H1 (cell line): ENCODE data around the gene PRKD1. TPM values are rescaled to one million over a fixed set of nuclear protein-coding genes. Genes with fewer than 3 reads are reported as not detected.

Source experiments
- CTCF ChIA-PET: fragments of 300-600 bp; sonication (Branson Sonifier 250); formaldehyde crosslinking; loops from one replicate; lab custom pipeline; 2021; ENCODE audit not compliant: partially characterized antibody; lab: Charles Lee
- POLR2A ChIA-PET: fragments of 300-600 bp; sonication (Branson Sonifier 250); formaldehyde crosslinking; loops from one replicate; lab custom pipeline; 2021; ENCODE audit warnings: inconsistent platforms; ENCODE audit not compliant: partially characterized antibody; lab: Charles Lee
- DNase-seq, 2 experiments: peaks; one replicate each; pipeline versions ENCODE4 v3.0.0 to v3.0.0-alpha.2; 2010 to 2022; ENCODE audit warnings: low spot score in 2 of 2, low read depth in 1 of 2, mixed read lengths in 1 of 2
- FAIRE-seq: peaks from 2 replicates; lab custom pipeline; 2011; peaks lifted over from hg19 to GRCh38; lab: Jason Lieb, UNC
- H2AFZ ChIP-seq: 2 replicates; pipeline ENCODE4 v1.8.1; 2012; ENCODE audit warnings: low read length, inconsistent platforms
- H2AK5ac ChIP-seq: 2 replicates; pipeline ENCODE4 v1.6.1; 2013; ENCODE audit warnings: low read depth, low read length
- H2BK120ac ChIP-seq: replicated peaks from 2 replicates; pipeline ENCODE3; 2013; ENCODE audit warnings: low read depth, low read length, inconsistent platforms
- H2BK12ac ChIP-seq: 2 replicates; pipeline ENCODE4 v1.6.1; 2013; ENCODE audit warnings: low read depth, low read length
- H2BK15ac ChIP-seq: 2 replicates; pipeline ENCODE4 v1.6.1; 2013; ENCODE audit warnings: low read length
- H2BK20ac ChIP-seq: 2 replicates; pipeline ENCODE4 v1.6.1; 2013; ENCODE audit warnings: low read length
- H2BK5ac ChIP-seq: 2 replicates; pipeline ENCODE4 v1.6.1; 2013; ENCODE audit warnings: low read depth, low read length
- H3K14ac ChIP-seq: 2 replicates; pipeline ENCODE4 v1.6.1; 2013; ENCODE audit warnings: inconsistent platforms; ENCODE audit not compliant: insufficient read length
- H3K18ac ChIP-seq: 2 replicates; pipeline ENCODE4 v1.6.1; 2013; ENCODE audit warnings: low read length; ENCODE audit errors: extremely low read depth
- H3K23ac ChIP-seq: 2 replicates; pipeline ENCODE4 v1.6.1; 2013; ENCODE audit warnings: inconsistent platforms; ENCODE audit not compliant: insufficient read length
- H3K23me2 ChIP-seq: 2 replicates; pipeline ENCODE4 v1.6.1; 2013; ENCODE audit warnings: low read depth, low read length
- H3K27ac ChIP-seq: 2 replicates; pipeline ENCODE4 v1.6.1; 2011; ENCODE audit warnings: low read depth, low read length, inconsistent platforms
- H3K27me3 ChIP-seq, 4 experiments: replicated peaks in 1 of 4; 1 replicate in 1 of 4; 2 replicates in 3 of 4; pipeline versions ENCODE4 v1.6.1 to v1.8.1; 2011 to 2013; ENCODE audit warnings: low read length in 3 of 4, mild to moderate bottlenecking in 3 of 4, inconsistent platforms in 2 of 4, mixed read lengths in 2 of 4, moderate library complexity in 1 of 4; ENCODE audit not compliant: control insufficient read depth in 3 of 4, insufficient read depth in 3 of 4; ENCODE audit errors: extremely low read depth in 1 of 4
- H3K36me3 ChIP-seq, 4 experiments: 2 replicates each; pipeline versions ENCODE4 v1.6.1 to v1.8.1; 2011 to 2013; ENCODE audit warnings: mild to moderate bottlenecking in 4 of 4, low read length in 3 of 4, moderate library complexity in 2 of 4, control low read depth in 1 of 4, inconsistent platforms in 1 of 4; ENCODE audit not compliant: insufficient read depth in 4 of 4, control insufficient read depth in 2 of 4
- H3K4ac ChIP-seq: replicated peaks from 2 replicates; pipeline ENCODE3; 2013; ENCODE audit warnings: low read length, low read depth, mixed read lengths, inconsistent platforms; ENCODE audit not compliant: insufficient read length
- H3K4me1 ChIP-seq, 4 experiments: replicated peaks in 1 of 4; 1 replicate in 1 of 4; 2 replicates in 3 of 4; pipeline versions ENCODE4 v1.6.1 to v1.8.1; 2011 to 2013; ENCODE audit warnings: low read length in 3 of 4, inconsistent platforms in 2 of 4, mixed read lengths in 1 of 4; ENCODE audit not compliant: insufficient read depth in 4 of 4, control insufficient read depth in 3 of 4
- H3K4me2 ChIP-seq, 2 experiments: 2 replicates each; pipeline versions ENCODE4 v1.6.1 to v1.8.1; 2011 to 2013; ENCODE audit warnings: low read depth in 2 of 2, low read length in 2 of 2, control low read depth in 1 of 2, inconsistent platforms in 1 of 2, mild to moderate bottlenecking in 1 of 2; ENCODE audit not compliant: insufficient read depth in 1 of 2
- H3K4me3 ChIP-seq, 4 experiments: fragments of 200-600, 300-600 bp in 1 of 4; sonication (generic), shearing (Covaris generic), sonication (Bioruptor Twin) in 1 of 4; 2 replicates each; pipeline versions ENCODE4 v1.5.1 to v1.8.1; 2011 to 2016; ENCODE audit warnings: low read length in 4 of 4, low read depth in 3 of 4, control low read depth in 2 of 4, inconsistent platforms in 2 of 4, mild to moderate bottlenecking in 2 of 4, mixed read lengths in 1 of 4, moderate library complexity in 1 of 4; ENCODE audit not compliant: insufficient read depth in 2 of 4; ENCODE audit errors: extremely low read depth in 1 of 4
- H3K56ac ChIP-seq: replicated peaks from 2 replicates; pipeline ENCODE3; 2013; ENCODE audit warnings: low read depth, mild to moderate bottlenecking, mixed read lengths, low read length, inconsistent platforms; ENCODE audit not compliant: insufficient read length
- H3K79me1 ChIP-seq: 2 replicates; pipeline ENCODE4 v1.6.1; 2013; ENCODE audit warnings: low read depth, low read length, control low read depth
- H3K79me2 ChIP-seq, 2 experiments: 2 replicates each; pipeline versions ENCODE4 v1.6.1 to v1.8.1; 2012 to 2013; ENCODE audit warnings: low read length in 2 of 2, mild to moderate bottlenecking in 2 of 2, inconsistent platforms in 1 of 2; ENCODE audit not compliant: insufficient read depth in 2 of 2, control insufficient read depth in 1 of 2
- H3K9ac ChIP-seq, 4 experiments: replicated peaks in 1 of 4; 1 replicate in 1 of 4; 2 replicates in 3 of 4; pipeline versions ENCODE4 v1.6.1 to v1.8.1; 2011 to 2013; ENCODE audit warnings: low read depth in 3 of 4, low read length in 3 of 4, control low read depth in 2 of 4, mild to moderate bottlenecking in 2 of 4, moderate library complexity in 2 of 4, inconsistent platforms in 1 of 4; ENCODE audit errors: extremely low read depth in 1 of 4
- H3K9me3 ChIP-seq, 2 experiments: 2 replicates each; pipeline versions ENCODE4 v1.6.1 to v1.8.1; 2012 to 2013; ENCODE audit warnings: mild to moderate bottlenecking in 2 of 2, moderate library complexity in 2 of 2, control low read depth in 1 of 2, inconsistent platforms in 1 of 2, low read depth in 1 of 2, low read length in 1 of 2, mixed read lengths in 1 of 2; ENCODE audit not compliant: insufficient read depth in 2 of 2
- H4K20me1 ChIP-seq, 2 experiments: replicated peaks in 1 of 2; 2 replicates each; pipeline versions ENCODE3 to v1.8.1; 2011 to 2013; ENCODE audit warnings: inconsistent platforms in 2 of 2, low read length in 2 of 2, mild to moderate bottlenecking in 1 of 2; ENCODE audit not compliant: insufficient read depth in 2 of 2, control insufficient read depth in 1 of 2
- H4K5ac ChIP-seq: 2 replicates; pipeline ENCODE4 v1.6.1; 2013; ENCODE audit warnings: low read length, low read depth, mixed read lengths, inconsistent platforms; ENCODE audit not compliant: insufficient read length
- H4K8ac ChIP-seq: 2 replicates; pipeline ENCODE4 v1.8.0; 2013; ENCODE audit warnings: mild to moderate bottlenecking, moderate library complexity, low read length, inconsistent platforms; ENCODE audit not compliant: insufficient read depth; ENCODE audit errors: extremely low read depth
- H4K91ac ChIP-seq: replicated peaks from 2 replicates; pipeline ENCODE3; 2013; ENCODE audit warnings: low read length, mixed read lengths, inconsistent platforms; ENCODE audit not compliant: insufficient read length
- JUN ChIP-seq: IDR thresholded peaks from 2 replicates; pipeline ENCODE4 v1.6.1; 2011; ENCODE audit warnings: low read depth, mild to moderate bottlenecking, improper control_type of control experiment, low read length
- RAD21 ChIP-seq, 2 experiments: IDR thresholded peaks in 1 of 2; conservative IDR thresholded peaks in 1 of 2; 2 replicates each; pipeline ENCODE4 v1.6.1; 2011; ENCODE audit warnings: low read depth in 2 of 2, low read length in 2 of 2, improper control_type of control experiment in 1 of 2, inconsistent platforms in 1 of 2, mild to moderate bottlenecking in 1 of 2, moderate library complexity in 1 of 2
- WGBS, 2 experiments: shearing (Covaris generic) in 1 of 2; methylation state at CpG; one replicate each; pipeline versions ENCODE4 v1.1.6 to v1.1.7; 2013 to 2015; ENCODE audit warnings: low lambda C conversion rate in 2 of 2, mixed read lengths in 2 of 2, inconsistent platforms in 1 of 2, low coverage in 1 of 2, missing lambda C conversion rate in 1 of 2; ENCODE audit not compliant: insufficient replicate concordance in 2 of 2, insufficient coverage in 1 of 2, insufficient read length in 1 of 2; ENCODE audit errors: extremely low coverage in 1 of 2, missing lambda C conversion rate in 1 of 2; 5-methylcytosine and 5-hydroxymethylcytosine counted together
- polyA plus RNA-seq, 7 experiments: library from polyadenylated mRNA; depleted of rRNA in 3 of 7; stranded (reverse) in 5 of 7; unstranded in 2 of 7; fragments of >200 nt in 5 of 7; fragments of 200-250 nt in 2 of 7; gene quantifications; 1 replicate in 5 of 7; 2 replicates in 1 of 7; 4 replicates in 1 of 7; pipeline versions ENCODE4 v1.2.1 to v1.2.3, GENCODE V29; 2011 to 2013; ENCODE audit warnings: missing spikeins in 2 of 7, mixed read lengths in 2 of 7
- total RNA-seq: library from RNA; stranded (reverse); fragmentation: NEBNext Ultra II Directional; extraction: Animal tissue kit (Norgen Biotek cat#: 25700); gene quantifications from 2 replicates; pipeline ENCODE4 v1.2.1, GENCODE V29; 2021
- TF ChIP-seq, protein P1 (sequence below), 3 experiments: IDR thresholded peaks; 1 replicate in 2 of 3; 2 replicates in 1 of 3; pipeline versions ENCODE4 v1.5.1 to v1.6.1; 2011; ENCODE audit warnings: low read length in 3 of 3, mild to moderate bottlenecking in 3 of 3, inconsistent platforms in 2 of 3, low read depth in 1 of 3, moderate library complexity in 1 of 3; ENCODE audit not compliant: insufficient read depth in 1 of 3; ENCODE audit errors: control extremely low read depth in 1 of 3

Gene PRKD1
- total and polyA plus RNA-seq, 2 of the 8 experiments (the other 6 are each of a cell fraction or from before 2014, with no cell fraction given) = 3.6 to 6.8 TPM

DNA sequence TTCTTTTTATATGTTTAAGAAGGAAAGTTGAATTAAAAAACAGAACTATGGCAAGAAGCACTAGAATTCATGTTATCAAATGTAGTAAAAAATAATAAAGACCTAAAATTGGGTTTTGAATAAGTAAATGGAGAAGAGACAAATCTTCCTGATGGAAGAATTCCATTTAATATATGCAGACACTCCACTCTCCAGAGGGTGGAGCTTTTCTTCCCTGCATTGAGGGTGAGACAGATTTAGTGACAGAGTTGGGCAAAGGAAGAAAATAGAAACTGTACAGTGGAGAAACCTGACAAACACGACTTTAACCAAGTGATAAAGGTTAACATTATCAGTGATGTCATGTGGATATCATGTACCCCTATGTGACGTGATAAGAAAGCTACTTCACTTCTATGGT, 217.6 kb downstream of the PRKD1 start:
- H2BK20ac ChIP-seq = no peak overlapping the region
- H3K14ac ChIP-seq = no peak overlapping the region
- H3K4ac ChIP-seq = no peak overlapping the region
- no peak overlapping the region for H3K9ac ChIP-seq
- TF ChIP-seq, protein P1, sequence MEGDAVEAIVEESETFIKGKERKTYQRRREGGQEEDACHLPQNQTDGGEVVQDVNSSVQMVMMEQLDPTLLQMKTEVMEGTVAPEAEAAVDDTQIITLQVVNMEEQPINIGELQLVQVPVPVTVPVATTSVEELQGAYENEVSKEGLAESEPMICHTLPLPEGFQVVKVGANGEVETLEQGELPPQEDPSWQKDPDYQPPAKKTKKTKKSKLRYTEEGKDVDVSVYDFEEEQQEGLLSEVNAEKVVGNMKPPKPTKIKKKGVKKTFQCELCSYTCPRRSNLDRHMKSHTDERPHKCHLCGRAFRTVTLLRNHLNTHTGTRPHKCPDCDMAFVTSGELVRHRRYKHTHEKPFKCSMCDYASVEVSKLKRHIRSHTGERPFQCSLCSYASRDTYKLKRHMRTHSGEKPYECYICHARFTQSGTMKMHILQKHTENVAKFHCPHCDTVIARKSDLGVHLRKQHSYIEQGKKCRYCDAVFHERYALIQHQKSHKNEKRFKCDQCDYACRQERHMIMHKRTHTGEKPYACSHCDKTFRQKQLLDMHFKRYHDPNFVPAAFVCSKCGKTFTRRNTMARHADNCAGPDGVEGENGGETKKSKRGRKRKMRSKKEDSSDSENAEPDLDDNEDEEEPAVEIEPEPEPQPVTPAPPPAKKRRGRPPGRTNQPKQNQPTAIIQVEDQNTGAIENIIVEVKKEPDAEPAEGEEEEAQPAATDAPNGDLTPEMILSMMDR (IDR thresholded peaks at IDR 0.05; ENCODE audit: control extremely low read depth in 1 of 3, insufficient read depth in 1 of 3, low read depth in 1 of 3, low read length in 3 of 3) = peak in 1 of 3 experiments; percentile 14; a peak in 2 of 4 replicates
- peak; percentile 25 to 41; a peak in 3 of 4 replicates for TF ChIP-seq RAD21 (IDR thresholded peaks at IDR 0.05 in 1 of 2, conservative IDR thresholded peaks at IDR 0.05 in 1 of 2; ENCODE audit: low read depth in 2 of 2, low read length in 2 of 2)
- TF ChIP-seq JUN = no peak
- H3K4me3 ChIP-seq = no peak overlapping the region
- no peak overlapping the region for H3K18ac ChIP-seq
- ChIA-PET CTCF (interaction anchor here (1.3 kb wide), 1 partner anchor 296 kb away, joined by 5 read pairs; no protein-coding TSS in a partner anchor), POLR2A (no interaction called here)
- no peak overlapping the region for H2AFZ ChIP-seq
- no peaks in the 10 kb centered on the region for H3K23me2 ChIP-seq
- H3K23ac ChIP-seq = no peak overlapping the region
- no peak overlapping the region for H4K8ac ChIP-seq
- no peak overlapping the region for H3K56ac ChIP-seq
- H3K4me1 ChIP-seq = no peaks in the 10 kb centered on the region
- no peak overlapping the region for H2BK15ac ChIP-seq
- no peak overlapping the region for H2BK12ac ChIP-seq
- no peak overlapping the region for H2AK5ac ChIP-seq
- H3K4me2 ChIP-seq = no peak overlapping the region
- H3K27ac ChIP-seq = no peak overlapping the region
- H3K79me1 ChIP-seq = no peaks in the 10 kb centered on the region
- no peaks in the 10 kb centered on the region for H3K79me2 ChIP-seq
- H3K36me3 ChIP-seq = no peaks in the 10 kb centered on the region
- DNase-seq (no peak), FAIRE-seq (no peak)
- H3K27me3 ChIP-seq = no peaks in the 10 kb centered on the region
- no peak overlapping the region for H4K91ac ChIP-seq
- H2BK5ac ChIP-seq = no peak overlapping the region
- no peaks in the 10 kb centered on the region for H4K20me1 ChIP-seq
- no peak overlapping the region for H2BK120ac ChIP-seq
- 91% methylated on average over 2 of the region's 2 CpGs; no CpG with 5 or more reads in 1 of the 2 experiments for WGBS, 2 experiments
- no peak overlapping the region for H4K5ac ChIP-seq
- no peaks in the 10 kb centered on the region for H3K9me3 ChIP-seq
